Measurements from ENCODE around the gene CKS1B.

- TF ChIP-seq RARB (CRISPR knock-in tag; IDR thresholded peaks at IDR 0.05) = no peak
- no peak for TF ChIP-seq CREB5 (CRISPR knock-in tag; IDR thresholded peaks at IDR 0.05; ENCODE audit: low read depth)
- no peak for TF ChIP-seq ZNF8 (CRISPR knock-in tag; IDR thresholded peaks at IDR 0.05)
- no peak for TF ChIP-seq SNAI2 (CRISPR knock-in tag; IDR thresholded peaks at IDR 0.05)
- no peak for TF ChIP-seq PPARA (CRISPR knock-in tag; IDR thresholded peaks at IDR 0.05; ENCODE audit: borderline replicate concordance)
- TF ChIP-seq, protein P1, sequence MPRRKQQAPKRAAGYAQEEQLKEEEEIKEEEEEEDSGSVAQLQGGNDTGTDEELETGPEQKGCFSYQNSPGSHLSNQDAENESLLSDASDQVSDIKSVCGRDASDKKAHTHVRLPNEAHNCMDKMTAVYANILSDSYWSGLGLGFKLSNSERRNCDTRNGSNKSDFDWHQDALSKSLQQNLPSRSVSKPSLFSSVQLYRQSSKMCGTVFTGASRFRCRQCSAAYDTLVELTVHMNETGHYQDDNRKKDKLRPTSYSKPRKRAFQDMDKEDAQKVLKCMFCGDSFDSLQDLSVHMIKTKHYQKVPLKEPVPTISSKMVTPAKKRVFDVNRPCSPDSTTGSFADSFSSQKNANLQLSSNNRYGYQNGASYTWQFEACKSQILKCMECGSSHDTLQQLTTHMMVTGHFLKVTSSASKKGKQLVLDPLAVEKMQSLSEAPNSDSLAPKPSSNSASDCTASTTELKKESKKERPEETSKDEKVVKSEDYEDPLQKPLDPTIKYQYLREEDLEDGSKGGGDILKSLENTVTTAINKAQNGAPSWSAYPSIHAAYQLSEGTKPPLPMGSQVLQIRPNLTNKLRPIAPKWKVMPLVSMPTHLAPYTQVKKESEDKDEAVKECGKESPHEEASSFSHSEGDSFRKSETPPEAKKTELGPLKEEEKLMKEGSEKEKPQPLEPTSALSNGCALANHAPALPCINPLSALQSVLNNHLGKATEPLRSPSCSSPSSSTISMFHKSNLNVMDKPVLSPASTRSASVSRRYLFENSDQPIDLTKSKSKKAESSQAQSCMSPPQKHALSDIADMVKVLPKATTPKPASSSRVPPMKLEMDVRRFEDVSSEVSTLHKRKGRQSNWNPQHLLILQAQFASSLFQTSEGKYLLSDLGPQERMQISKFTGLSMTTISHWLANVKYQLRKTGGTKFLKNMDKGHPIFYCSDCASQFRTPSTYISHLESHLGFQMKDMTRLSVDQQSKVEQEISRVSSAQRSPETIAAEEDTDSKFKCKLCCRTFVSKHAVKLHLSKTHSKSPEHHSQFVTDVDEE (CRISPR knock-in tag; IDR thresholded peaks at IDR 0.05) = no peak
- no peak for TF ChIP-seq ZNF565 (CRISPR knock-in tag; conservative IDR thresholded peaks at IDR 0.05; ENCODE audit: low read depth)
- TF ChIP-seq, protein P2, sequence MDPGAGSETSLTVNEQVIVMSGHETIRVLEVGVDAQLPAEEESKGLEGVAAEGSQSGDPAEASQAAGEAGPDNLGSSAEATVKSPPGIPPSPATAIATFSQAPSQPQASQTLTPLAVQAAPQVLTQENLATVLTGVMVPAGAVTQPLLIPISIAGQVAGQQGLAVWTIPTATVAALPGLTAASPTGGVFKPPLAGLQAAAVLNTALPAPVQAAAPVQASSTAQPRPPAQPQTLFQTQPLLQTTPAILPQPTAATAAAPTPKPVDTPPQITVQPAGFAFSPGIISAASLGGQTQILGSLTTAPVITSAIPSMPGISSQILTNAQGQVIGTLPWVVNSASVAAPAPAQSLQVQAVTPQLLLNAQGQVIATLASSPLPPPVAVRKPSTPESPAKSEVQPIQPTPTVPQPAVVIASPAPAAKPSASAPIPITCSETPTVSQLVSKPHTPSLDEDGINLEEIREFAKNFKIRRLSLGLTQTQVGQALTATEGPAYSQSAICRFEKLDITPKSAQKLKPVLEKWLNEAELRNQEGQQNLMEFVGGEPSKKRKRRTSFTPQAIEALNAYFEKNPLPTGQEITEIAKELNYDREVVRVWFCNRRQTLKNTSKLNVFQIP (CRISPR knock-in tag; IDR thresholded peaks at IDR 0.05; ENCODE audit: borderline replicate concordance, low read depth) = no peak
- TF ChIP-seq TCF4 (CRISPR knock-in tag; IDR thresholded peaks at IDR 0.05; ENCODE audit: borderline replicate concordance) = no peak
- no peak for TF ChIP-seq ZC3H10 (CRISPR knock-in tag; IDR thresholded peaks at IDR 0.05)
- no peak for TF ChIP-seq ARNTL (CRISPR knock-in tag; IDR thresholded peaks at IDR 0.05; ENCODE audit: borderline replicate concordance, low read depth)
- TF ChIP-seq, protein P3, sequence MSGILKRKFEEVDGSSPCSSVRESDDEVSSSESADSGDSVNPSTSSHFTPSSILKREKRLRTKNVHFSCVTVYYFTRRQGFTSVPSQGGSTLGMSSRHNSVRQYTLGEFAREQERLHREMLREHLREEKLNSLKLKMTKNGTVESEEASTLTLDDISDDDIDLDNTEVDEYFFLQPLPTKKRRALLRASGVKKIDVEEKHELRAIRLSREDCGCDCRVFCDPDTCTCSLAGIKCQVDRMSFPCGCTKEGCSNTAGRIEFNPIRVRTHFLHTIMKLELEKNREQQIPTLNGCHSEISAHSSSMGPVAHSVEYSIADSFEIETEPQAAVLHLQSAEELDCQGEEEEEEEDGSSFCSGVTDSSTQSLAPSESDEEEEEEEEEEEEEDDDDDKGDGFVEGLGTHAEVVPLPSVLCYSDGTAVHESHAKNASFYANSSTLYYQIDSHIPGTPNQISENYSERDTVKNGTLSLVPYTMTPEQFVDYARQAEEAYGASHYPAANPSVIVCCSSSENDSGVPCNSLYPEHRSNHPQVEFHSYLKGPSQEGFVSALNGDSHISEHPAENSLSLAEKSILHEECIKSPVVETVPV (CRISPR knock-in tag; IDR thresholded peaks at IDR 0.05) = no peak
Observed at GRCh38 chr1:154966111-154966510, 8.4 kb upstream of the CKS1B start.
